GM12878 (cell line): Measurements from ENCODE around the gene RPL3. TPM values are rescaled to one million over a fixed set of nuclear protein-coding genes. Genes with fewer than 3 reads are reported as not detected.

Experiments
- ATAC-seq: fragments of 200-7000 bp; cut with Tn5 transposase; 3 replicates; pipeline ENCODE4 v1.9.1; 2020; ENCODE audit warnings: mild to moderate bottlenecking, moderate library complexity
- BruUV-seq: library from RNA; stranded (reverse); fragments of 400-500 nt; replicated peaks from 2 replicates; lab custom pipeline; 2021; lab: Mats Ljungman, UMichigan
- CTCF ChIA-PET: fragments of 300-600 bp; sonication (Branson Sonifier 250); formaldehyde crosslinking; extraction: SDS; loops from one replicate; lab custom pipeline; 2021; ENCODE audit warnings: inconsistent platforms; lab: Yijun Ruan, JAX
- POLR2A ChIA-PET: fragments of 350-600 bp; formaldehyde crosslinking; extraction: SDS; loops from one replicate; lab custom pipeline; 2021; ENCODE audit warnings: inconsistent platforms; lab: Charles Lee
- RAD21 ChIA-PET: fragments of 300-600 bp; sonication (Branson Sonifier 250); formaldehyde crosslinking; loops from one replicate; lab custom pipeline; 2023; ENCODE audit warnings: antibody characterized with exemption; ENCODE audit not compliant: unreplicated experiment; lab: Charles Lee
- SMC1A ChIA-PET: fragments of 300-600 bp; sonication (Branson Sonifier 250); formaldehyde crosslinking; loops from one replicate; lab custom pipeline; 2023; ENCODE audit not compliant: unreplicated experiment, uncharacterized antibody; lab: Charles Lee
- DNase-seq: peaks from one replicate; pipeline ENCODE4 v3.0.0-alpha.2; 2011; ENCODE audit warnings: low read depth, low spot score
- FAIRE-seq: peaks from 3 replicates; lab custom pipeline; 2011; peaks lifted over from hg19 to GRCh38; lab: Jason Lieb, UNC
- H2AFZ ChIP-seq: 2 replicates; pipeline ENCODE4 v1.6.0; 2011; ENCODE audit warnings: low read depth, low read length, control low read depth; ENCODE audit not compliant: control insufficient read depth
- H3K27ac ChIP-seq: 2 replicates; pipeline ENCODE4 v1.5.1; 2011; ENCODE audit warnings: control low read depth; ENCODE audit not compliant: control insufficient read depth, insufficient read depth
- H3K27me3 ChIP-seq, 2 experiments: replicated peaks in 1 of 2; 2 replicates each; pipeline versions ENCODE4 v1.6.0 to v1.6.1; 2011; ENCODE audit warnings: low read length in 1 of 2; ENCODE audit not compliant: control insufficient read depth in 2 of 2, insufficient read depth in 2 of 2
- H3K36me3 ChIP-seq, 2 experiments: 2 replicates each; pipeline ENCODE4 v1.5.1; 2011; ENCODE audit warnings: low read length in 1 of 2; ENCODE audit not compliant: control insufficient read depth in 2 of 2, insufficient read depth in 2 of 2
- H3K4me1 ChIP-seq: 2 replicates; pipeline ENCODE4 v1.6.1; 2011; ENCODE audit warnings: mild to moderate bottlenecking, low read length, moderate library complexity, mixed read lengths; ENCODE audit not compliant: control insufficient read depth, insufficient read depth
- H3K4me2 ChIP-seq: 2 replicates; pipeline ENCODE4 v1.6.0; 2011; ENCODE audit warnings: control low read depth; ENCODE audit not compliant: control insufficient read depth, insufficient read depth
- H3K4me3 ChIP-seq: fragments of 200-600 bp; sonication (generic); 2 replicates; pipeline ENCODE4 v1.5.1; 2016
- H3K79me2 ChIP-seq: 2 replicates; pipeline ENCODE4 v1.6.0; 2011; ENCODE audit warnings: low read length; ENCODE audit not compliant: control insufficient read depth, insufficient read depth
- H3K9ac ChIP-seq: 2 replicates; pipeline ENCODE4 v1.8.0; 2011; ENCODE audit warnings: low read length, control low read depth, mixed read lengths; ENCODE audit not compliant: control insufficient read depth, insufficient read depth
- H3K9me3 ChIP-seq: replicated peaks from 3 replicates; pipeline ENCODE4 v1.5.1; 2011; ENCODE audit warnings: mild to moderate bottlenecking, low read length; ENCODE audit not compliant: control insufficient read depth, insufficient read depth
- H4K20me1 ChIP-seq: 2 replicates; pipeline ENCODE4 v1.6.0; 2011; ENCODE audit not compliant: control insufficient read depth, insufficient read depth
- ATF3 ChIP-seq: IDR thresholded peaks from 2 replicates; pipeline ENCODE4 v1.6.1; 2011; ENCODE audit warnings: low read depth, mild to moderate bottlenecking, low read length, moderate library complexity, borderline replicate concordance; ENCODE audit errors: extremely low read depth
- CEBPB ChIP-seq, 2 experiments: fragments of 150-350 bp in 1 of 2; IDR thresholded peaks; 2 replicates each; pipeline ENCODE4 v1.6.1; 2012 to 2014; ENCODE audit warnings: low read depth in 2 of 2, low read length in 2 of 2, borderline replicate concordance in 1 of 2, inconsistent platforms in 1 of 2
- IKZF1 ChIP-seq: fragments of 450-650 bp; conservative IDR thresholded peaks from 2 replicates; pipeline ENCODE4 v1.6.1; 2017; ENCODE audit warnings: antibody characterized with exemption, mild to moderate bottlenecking
- MLLT1 ChIP-seq: fragments of 450-650 bp; IDR thresholded peaks from 2 replicates; pipeline ENCODE4 v1.6.1; 2016; ENCODE audit warnings: mild to moderate bottlenecking
- MXI1 ChIP-seq: fragments of 150-350 bp; IDR thresholded peaks from 2 replicates; pipeline ENCODE4 v1.6.1; 2011; ENCODE audit warnings: low read depth, mild to moderate bottlenecking, inconsistent platforms, low read length, improper control_type of control experiment
- NR2C1 ChIP-seq: fragments of 450-650 bp; IDR thresholded peaks from 2 replicates; pipeline ENCODE4 v1.6.1; 2017; ENCODE audit warnings: antibody characterized with exemption, mild to moderate bottlenecking, moderate library complexity
- POLR2AphosphoS5 ChIP-seq: IDR thresholded peaks from 2 replicates; pipeline ENCODE4 v1.6.1; 2011; ENCODE audit warnings: mild to moderate bottlenecking, low read length, inconsistent platforms
- RELA ChIP-seq: fragments of 450-650 bp; IDR thresholded peaks from 2 replicates; pipeline ENCODE4 v1.8.0; 2014; ENCODE audit warnings: borderline replicate concordance; ENCODE audit not compliant: partially characterized antibody
- SRF ChIP-seq, 2 experiments: IDR thresholded peaks; 2 replicates each; pipeline ENCODE4 v1.6.1; 2011; ENCODE audit warnings: low read depth in 2 of 2, low read length in 2 of 2, mild to moderate bottlenecking in 1 of 2, moderate library complexity in 1 of 2
- TCF3 ChIP-seq: IDR thresholded peaks from 2 replicates; pipeline ENCODE4 v1.6.1; 2012; ENCODE audit warnings: low read depth, mild to moderate bottlenecking, low read length, borderline replicate concordance; ENCODE audit not compliant: insufficient read depth
- ZBED1 ChIP-seq: IDR thresholded peaks from 2 replicates; pipeline ENCODE4 v1.6.1; 2016; ENCODE audit warnings: borderline replicate concordance
- ZNF274 ChIP-seq: IDR thresholded peaks from one replicate; pipeline ENCODE4 v1.8.0; 2011; ENCODE audit not compliant: insufficient read length, insufficient read depth
- WGBS: methylation state at CpG from one replicate; pipeline ENCODE4 v1.1.6; 2016; ENCODE audit warnings: low lambda C conversion rate; ENCODE audit not compliant: insufficient replicate concordance, insufficient coverage; ENCODE audit errors: missing lambda C conversion rate; 5-methylcytosine and 5-hydroxymethylcytosine counted together
- in situ Hi-C: fragments of 300-500 bp; cut with MboI; formaldehyde crosslinking; loops from 9 replicates; pipeline ENCODE4 v1.14.3; 2018; ENCODE audit warnings: mixed read lengths
- intact Hi-C: fragments of 100-400 bp; cut with micrococcal nuclease; formaldehyde crosslinking; loops from one replicate; pipeline ENCODE4 v1.14.2; 2022; ENCODE audit not compliant: unreplicated experiment
- polyA plus RNA-seq, 11 experiments: library from polyadenylated mRNA; depleted of rRNA in 4 of 11; unstranded in 6 of 11; stranded (reverse) in 5 of 11; fragments of >200 nt; fragmentation: Nextera tagmentation in 4 of 11; fragmentation: Illumina TruSeq in 1 of 11; extraction: Ambion mirVana in 4 of 11; extraction: Trizol in 1 of 11; gene quantifications; 1 replicate in 1 of 11; 2 replicates in 10 of 11; pipeline versions ENCODE4 v1.2.1 to v1.2.3, GENCODE V29; 2011 to 2016; ENCODE audit warnings: inconsistent platforms in 2 of 11, missing spikeins in 2 of 11, low read depth in 1 of 11
- total RNA-seq, 4 experiments: library from RNA; depleted of rRNA in 3 of 4; stranded (reverse); fragments of >200 nt in 3 of 4; fragmentation: Illumina TruSeq in 1 of 4; extraction: Trizol in 1 of 4; gene quantifications; 2 replicates each; pipeline versions ENCODE4 v1.2.1 to v1.2.3, GENCODE V29; 2013 to 2021

The RPL3 gene
- total and polyA plus RNA-seq, 10 of the 15 experiments (the other 5 are each of a cell fraction or from before 2014, with no cell fraction given): 1,534 to 6,791 (median 3,992) TPM

- POLR2A ChIA-PET: interaction anchor here (0.6 to 4.0 kb wide), 16 partner anchors 11 to 1720 kb away, joined by 3 to 32 read pairs (median 5); partner anchors contain the start of genes ATF4, CBX7 and SYNGR1
- DNase-seq (no peak), ATAC-seq (no peak), FAIRE-seq (no peak)
- Histone ChIP-seq H2AFZ (no peak overlapping the region), H3K9ac (peak overlapping the region; percentile 96), H3K27ac (peak overlapping the region; percentile 89), H3K79me2 (peaks cover 57% of the 10 kb centered on the region), H3K27me3 (no peaks in the 10 kb centered on the region), H3K4me1 (peaks cover 23% of the 10 kb centered on the region), H3K36me3 (peaks cover 40 to 41% of the 10 kb centered on the region in 2 experiments), H3K4me2 (peak overlapping the region; percentile 65), H3K9me3 (no peaks in the 10 kb centered on the region), H3K4me3 (peak overlapping the region; percentile 85), H4K20me1 (peaks cover 23% of the 10 kb centered on the region)
- RAD21 ChIA-PET: interaction anchor here (0.7 to 7.0 kb wide), 18 partner anchors 11 to 589 kb away, joined by 3 to 76 read pairs (median 5); partner anchors contain the start of genes ATF4, CBX6, CBX7 and SYNGR1
- 0 out of 2 replicates have a peak, but pooled peaks have one; percentile 7 for TF ChIP-seq IKZF1
- TF ChIP-seq MLLT1: peak; percentile 43; the same call in 1 of the 2 replicates
- no peak for TF ChIP-seq SRF (IDR thresholded peaks at IDR 0.05; ENCODE audit: low read depth in 2 of 2, low read length in 2 of 2)
- TF ChIP-seq ZBED1: no peak
- no peak for TF ChIP-seq ZNF274
- 0 out of 2 replicates have a peak, but pooled peaks have one; percentile 23 for TF ChIP-seq POLR2AphosphoS5
- no peak for TF ChIP-seq RELA
- 0 out of 2 replicates have a peak, but pooled peaks have one; percentile 11 for TF ChIP-seq MXI1
- TF ChIP-seq NR2C1: no peak
- no peak for TF ChIP-seq TCF3
- 0 out of 4 replicates have a peak, but pooled peaks of 1 of the 2 experiments have one; percentile 2 for TF ChIP-seq CEBPB (IDR thresholded peaks at IDR 0.05; ENCODE audit: borderline replicate concordance in 1 of 2, low read depth in 2 of 2, low read length in 2 of 2)
- no peak for TF ChIP-seq ATF3
- intact Hi-C loops: loop anchor here (2.0 to 10.0 kb wide), 5 partner anchors 125 to 553 kb away; partner anchors contain the start of genes CBX6 and CBX7
- SMC1A ChIA-PET: interaction anchor here (0.6 to 5.7 kb wide), 19 partner anchors 8 to 349 kb away, joined by 3 to 70 read pairs (median 4); partner anchors contain the start of gene ATF4
- 0% methylated on average over 9 of the region's 9 CpGs for WGBS
- CTCF ChIA-PET: interaction anchor here (0.6 to 6.9 kb wide), 32 partner anchors 9 to 549 kb away, joined by 3 to 99 read pairs (median 5); partner anchors contain the start of gene APOBEC3C
- in situ Hi-C loops: no loop called here
- no TSS peak for BruUV-seq
Observed at GRCh38 chr22:39317775-39318506, 1.5 kb downstream of the RPL3 start.
